Uterus (tissue), 4 donors: Measurements from ENCODE around the gene NDUFA11. TPM values are rescaled to one million over a fixed set of nuclear protein-coding genes. Genes with fewer than 3 reads are reported as not detected.

Experiments used
- DNase-seq, 2 donors: peaks; one replicate each; pipeline ENCODE4 v3.0.0-alpha.2; 2019 to 2020
- H3K27ac ChIP-seq, 2 donors: fragments of 200-600 bp; sonication (generic); 1 replicate in 1 of 2; 2 replicates in 1 of 2; pipeline ENCODE4 v1.5.1; 2016 to 2018
- H3K27me3 ChIP-seq, 2 donors: fragments of 200-600 bp; sonication (generic); one replicate each; pipeline ENCODE4 v1.5.1; 2018 to 2019; ENCODE audit warnings: control low read depth in 1 of 2
- H3K36me3 ChIP-seq, 2 donors: fragments of 200-600 bp; sonication (generic); one replicate each; pipeline ENCODE4 v1.5.1; 2019; ENCODE audit warnings: control low read depth in 1 of 2
- H3K4me1 ChIP-seq, 2 donors: fragments of 200-600 bp; sonication (generic); one replicate each; pipeline ENCODE4 v1.5.1; 2018 to 2019; ENCODE audit warnings: control low read depth in 1 of 2
- H3K4me3 ChIP-seq, 2 donors: fragments of 200-600 bp; sonication (generic); 1 replicate in 1 of 2; 2 replicates in 1 of 2; pipeline ENCODE4 v1.5.1; 2018 to 2019; ENCODE audit warnings: mild to moderate bottlenecking in 1 of 2
- H3K9me3 ChIP-seq, 2 donors: fragments of 200-600 bp; sonication (generic); one replicate each; pipeline ENCODE4 v1.5.1; 2019; ENCODE audit warnings: control low read depth in 1 of 2
- POLR2A ChIP-seq, 2 donors: fragments of 450-650 bp; IDR thresholded peaks; one replicate each; pipeline ENCODE4 v1.6.1; 2016; ENCODE audit warnings: antibody characterized with exemption in 2 of 2, mild to moderate bottlenecking in 1 of 2, moderate library complexity in 1 of 2
- intact Hi-C: fragments of 100-400 bp; cut with DNase I; formaldehyde crosslinking; loops from one replicate; pipeline ENCODE4 v1.15.1; 2023; ENCODE audit warnings: low total_unique reads
- total RNA-seq, 4 donors: library from RNA; depleted of rRNA in 3 of 4; stranded (reverse); fragments of >200 nt in 3 of 4; gene quantifications; one replicate each; pipeline versions ENCODE4 v1.1.0 to v1.2.4, GENCODE V29; 2014 to 2023
- TF ChIP-seq, protein P1 (sequence below), 4 experiments: fragments of 200-600 bp in 2 of 4; fragments of 450-650 bp in 2 of 4; sonication (generic) in 2 of 4; IDR thresholded peaks; one replicate each; pipeline ENCODE4 v1.5.1; 2016 to 2019; ENCODE audit warnings: antibody characterized with exemption in 4 of 4, mild to moderate bottlenecking in 2 of 4, moderate library complexity in 1 of 4
- donor health status: DM: yes; HTN: yes; CAD: no.

NDUFA11 gene
- 100 to 1,000 TPM in 3 of 4 donors, 10 to 100 TPM in 1; 68.7 to 261 (median 150) TPM for total RNA-seq

DNA sequence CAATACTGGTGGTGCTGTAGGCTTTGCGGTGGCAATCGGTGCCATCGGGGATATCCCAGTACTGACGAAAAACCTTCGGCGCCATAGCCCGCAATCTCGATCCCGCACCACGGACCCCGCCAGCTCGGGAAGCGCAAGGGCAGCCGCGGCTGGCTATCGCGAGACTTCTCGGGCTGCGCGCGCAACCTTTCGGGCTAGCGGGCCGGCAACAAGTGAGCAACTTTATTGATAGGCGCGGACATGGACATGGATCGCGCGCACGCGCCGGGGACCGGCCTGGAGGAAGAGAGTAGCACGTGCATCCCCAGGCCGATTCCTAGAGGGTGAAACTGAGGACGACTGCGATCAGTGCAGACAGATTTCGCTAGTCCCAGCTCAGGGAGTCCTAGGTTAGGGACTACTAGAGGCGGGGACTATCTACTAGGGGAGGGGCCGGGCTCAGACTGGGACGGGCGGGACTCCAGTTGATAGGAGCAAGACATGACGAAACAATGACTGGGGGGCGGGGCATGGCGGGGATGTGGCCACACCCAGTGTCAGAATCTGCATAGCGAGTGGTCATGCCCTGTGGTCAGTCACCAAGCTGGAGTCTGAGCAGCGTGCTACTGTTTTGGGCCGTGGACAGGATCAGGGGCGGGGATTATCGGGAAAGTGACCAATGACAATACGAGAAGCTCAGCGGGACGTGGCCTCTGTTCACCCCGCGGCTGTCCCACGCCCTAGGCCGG, at the start of gene NDUFA11:
Gene NDUFA11 (minus strand): TSS at position 167 of the 728 bp plus-strand sequence. CDS start 82 bp downstream, at position 85.
- peak within 1 kb of the TSS; percentile 64 to 88 for H3K4me3 ChIP-seq
- H3K4me1 ChIP-seq = peaks cover 0 to 14% of the 10 kb centered on the region in 2 donors
- H3K36me3 ChIP-seq = no peaks in the 10 kb centered on the region
- peak; percentile 55 to 77 for TF ChIP-seq POLR2A (IDR thresholded peaks at IDR 0.05)
- TF ChIP-seq, protein P1, sequence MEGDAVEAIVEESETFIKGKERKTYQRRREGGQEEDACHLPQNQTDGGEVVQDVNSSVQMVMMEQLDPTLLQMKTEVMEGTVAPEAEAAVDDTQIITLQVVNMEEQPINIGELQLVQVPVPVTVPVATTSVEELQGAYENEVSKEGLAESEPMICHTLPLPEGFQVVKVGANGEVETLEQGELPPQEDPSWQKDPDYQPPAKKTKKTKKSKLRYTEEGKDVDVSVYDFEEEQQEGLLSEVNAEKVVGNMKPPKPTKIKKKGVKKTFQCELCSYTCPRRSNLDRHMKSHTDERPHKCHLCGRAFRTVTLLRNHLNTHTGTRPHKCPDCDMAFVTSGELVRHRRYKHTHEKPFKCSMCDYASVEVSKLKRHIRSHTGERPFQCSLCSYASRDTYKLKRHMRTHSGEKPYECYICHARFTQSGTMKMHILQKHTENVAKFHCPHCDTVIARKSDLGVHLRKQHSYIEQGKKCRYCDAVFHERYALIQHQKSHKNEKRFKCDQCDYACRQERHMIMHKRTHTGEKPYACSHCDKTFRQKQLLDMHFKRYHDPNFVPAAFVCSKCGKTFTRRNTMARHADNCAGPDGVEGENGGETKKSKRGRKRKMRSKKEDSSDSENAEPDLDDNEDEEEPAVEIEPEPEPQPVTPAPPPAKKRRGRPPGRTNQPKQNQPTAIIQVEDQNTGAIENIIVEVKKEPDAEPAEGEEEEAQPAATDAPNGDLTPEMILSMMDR (IDR thresholded peaks at IDR 0.05) = peak in 1 of 4 experiments; percentile 21
- intact Hi-C loops = no loop called here
- DNase-seq = peak; percentile 99 to 100
- H3K27me3 ChIP-seq = no peaks in the 10 kb centered on the region
- H3K9me3 ChIP-seq = no peaks in the 10 kb centered on the region
- peak within 1 kb of the TSS; percentile 91 for H3K27ac ChIP-seq

DNA sequence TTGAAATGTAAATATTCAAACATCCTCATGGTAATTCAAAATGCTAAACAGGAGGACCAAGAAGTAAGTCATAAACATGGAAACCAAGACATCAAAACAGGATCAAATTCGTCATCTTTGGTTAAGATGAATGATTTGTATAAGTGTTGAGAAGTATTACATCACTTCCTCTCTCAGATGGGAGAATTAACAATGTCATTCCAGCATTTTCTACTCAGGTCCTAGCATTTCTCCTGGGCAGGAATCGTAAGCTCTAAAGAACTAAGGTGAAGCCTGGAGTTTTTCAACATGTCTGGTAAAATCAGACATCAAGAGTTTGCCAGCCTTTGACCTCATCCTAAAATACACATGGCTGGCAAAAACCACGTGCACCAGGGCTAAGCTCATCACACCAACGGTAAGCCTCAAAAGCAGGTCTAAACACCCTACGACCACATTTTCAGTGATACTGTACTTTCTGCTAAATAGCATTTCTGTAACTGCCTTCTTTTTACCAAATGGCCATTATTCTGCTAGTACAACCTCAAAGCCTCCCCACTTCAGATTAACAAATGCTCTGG, 49.5 kb upstream of the NDUFA11 start:
- no peaks in the 10 kb centered on the region for H3K36me3 ChIP-seq
- H3K27me3 ChIP-seq = no peaks in the 10 kb centered on the region
- no peak for DNase-seq
- H3K4me3 ChIP-seq = no peak overlapping the region
- no peaks in the 10 kb centered on the region for H3K9me3 ChIP-seq
- peak overlapping the region in 1 of 2 donors; percentile 15 for H3K27ac ChIP-seq
- TF ChIP-seq, protein P1 (IDR thresholded peaks at IDR 0.05) = no peak
- no peak for TF ChIP-seq POLR2A (IDR thresholded peaks at IDR 0.05)
- peaks cover 14 to 21% of the 10 kb centered on the region in 2 donors for H3K4me1 ChIP-seq
- intact Hi-C loops = no loop called here

DNA sequence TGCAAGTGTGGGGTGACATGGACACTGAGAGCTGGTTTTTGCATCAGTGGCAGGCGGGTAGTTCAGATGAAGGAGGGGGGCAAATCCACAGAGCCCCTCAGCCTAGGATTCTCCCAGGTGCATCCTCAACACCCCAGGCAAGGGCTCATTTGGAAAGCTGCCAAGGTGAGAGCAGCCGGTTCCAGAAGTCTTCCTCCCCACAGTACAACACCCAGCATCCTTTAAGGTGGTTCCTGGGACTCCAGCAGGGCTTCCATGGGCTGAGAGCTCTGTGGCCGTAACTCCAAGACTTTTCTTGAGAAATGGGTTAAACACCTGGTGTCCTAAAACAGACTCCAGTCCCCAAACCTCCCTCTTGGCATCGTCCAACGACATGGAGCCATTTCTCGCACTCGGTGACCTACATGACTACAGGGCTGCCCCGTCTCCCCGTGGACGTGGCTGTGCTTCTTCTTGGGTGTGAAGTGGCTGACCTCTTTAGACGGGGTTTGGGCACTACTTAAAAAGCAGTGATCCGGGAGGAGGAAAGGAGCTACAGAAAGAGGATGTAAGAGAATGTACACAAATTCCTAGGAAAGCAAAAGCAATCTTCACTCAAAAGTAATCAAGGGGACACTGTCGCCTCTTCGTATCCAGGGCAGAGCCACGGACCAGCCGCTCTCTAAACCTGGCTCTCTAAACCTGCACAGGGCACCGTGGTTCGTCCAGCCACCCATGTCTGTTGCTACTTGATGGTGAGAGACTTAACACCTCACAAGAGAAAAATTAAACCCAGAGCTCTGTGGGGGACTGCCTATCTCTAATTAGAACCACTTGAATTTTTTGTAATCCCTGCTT, 48.8 kb upstream of the NDUFA11 start:
- Histone ChIP-seq H3K9me3 (no peaks in the 10 kb centered on the region), H3K36me3 (no peaks in the 10 kb centered on the region), H3K4me3 (no peak overlapping the region), H3K27ac (peak overlapping the region in 1 of 2 donors; percentile 15), H3K4me1 (peaks cover 14 to 28% of the 10 kb centered on the region in 2 donors), H3K27me3 (no peaks in the 10 kb centered on the region)
- TF ChIP-seq, protein P1 (IDR thresholded peaks at IDR 0.05) = no peak
- no peak for TF ChIP-seq POLR2A (IDR thresholded peaks at IDR 0.05)
- no peak for DNase-seq
- intact Hi-C loops = no loop called here

DNA sequence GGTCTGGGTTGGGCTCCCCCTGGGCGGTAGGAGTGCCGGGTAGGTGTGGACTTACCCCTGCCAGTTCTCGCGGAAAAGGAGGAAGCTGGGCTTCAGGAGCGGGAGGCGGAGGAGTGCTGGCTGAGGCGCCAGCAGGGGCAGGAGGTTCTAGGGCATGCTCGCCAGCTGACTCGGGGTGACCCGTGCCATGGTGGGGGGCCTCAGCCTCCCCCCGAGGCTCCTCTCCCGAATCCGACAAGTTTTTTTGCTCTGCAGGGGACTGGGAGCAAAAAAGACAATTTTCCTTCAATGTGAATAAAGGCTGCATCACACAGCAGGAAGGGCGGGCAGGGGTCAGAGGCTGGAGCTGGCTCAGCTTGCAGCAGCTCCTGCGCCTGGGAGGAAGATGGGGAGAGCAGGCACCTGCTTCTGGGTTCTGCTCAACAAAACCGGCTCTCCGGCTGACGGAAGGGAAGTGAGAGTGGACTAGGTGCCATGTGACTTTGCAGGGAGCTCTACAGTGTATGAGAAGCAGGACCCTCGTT, 47.8 kb upstream of the NDUFA11 start:
- no peak for DNase-seq
- H3K4me1 ChIP-seq = peaks cover 14 to 29% of the 10 kb centered on the region in 2 donors
- H3K27me3 ChIP-seq = no peaks in the 10 kb centered on the region
- H3K9me3 ChIP-seq = no peaks in the 10 kb centered on the region
- no peak overlapping the region for H3K4me3 ChIP-seq
- peak overlapping the region in 1 of 2 donors; percentile 5 for H3K27ac ChIP-seq
- intact Hi-C loops = no loop called here
- TF ChIP-seq, protein P1 (IDR thresholded peaks at IDR 0.05) = no peak
- TF ChIP-seq POLR2A (IDR thresholded peaks at IDR 0.05) = no peak
- no peaks in the 10 kb centered on the region for H3K36me3 ChIP-seq
